Trophoblast cell (in vitro differentiated cells and primary cell): ENCODE measurements around the gene CLDN9.

ENCODE experiments used
- DNase-seq, 2 donors: peaks; one replicate each; pipeline ENCODE4 v3.0.0-alpha.2; 2016
- H2AFZ ChIP-seq: 2 replicates; pipeline ENCODE4 v1.6.1; 2013; ENCODE audit warnings: low read length, moderate library complexity, mild to moderate bottlenecking; ENCODE audit not compliant: insufficient read depth, poor library complexity
- H2AK5ac ChIP-seq: 2 replicates; pipeline ENCODE4 v1.6.1; 2013; ENCODE audit warnings: mild to moderate bottlenecking, low read length
- H2BK120ac ChIP-seq: 2 replicates; pipeline ENCODE4 v1.6.1; 2013; ENCODE audit warnings: low read length, mild to moderate bottlenecking, moderate library complexity; ENCODE audit not compliant: insufficient read depth, poor library complexity
- H2BK12ac ChIP-seq: 2 replicates; pipeline ENCODE4 v1.6.1; 2013; ENCODE audit warnings: mild to moderate bottlenecking, low read length, moderate library complexity
- H2BK5ac ChIP-seq: 2 replicates; pipeline ENCODE4 v1.6.1; 2013; ENCODE audit warnings: low read length, low read depth, moderate library complexity, mild to moderate bottlenecking; ENCODE audit not compliant: poor library complexity
- H3K14ac ChIP-seq: 2 replicates; pipeline ENCODE4 v1.6.1; 2013; ENCODE audit warnings: mild to moderate bottlenecking, low read length
- H3K18ac ChIP-seq: 2 replicates; pipeline ENCODE4 v1.6.1; 2013; ENCODE audit warnings: mild to moderate bottlenecking, low read length
- H3K23ac ChIP-seq: 2 replicates; pipeline ENCODE4 v1.6.1; 2013; ENCODE audit warnings: low read length
- H3K27ac ChIP-seq: 2 replicates; pipeline ENCODE4 v1.5.1; 2013; ENCODE audit warnings: low read depth, mild to moderate bottlenecking, inconsistent platforms, low read length, moderate library complexity
- H3K27me3 ChIP-seq: 2 replicates; pipeline ENCODE4 v1.6.1; 2013; ENCODE audit warnings: inconsistent platforms, mild to moderate bottlenecking, low read length, moderate library complexity; ENCODE audit not compliant: insufficient read depth
- H3K36me3 ChIP-seq, 2 experiments: 1 replicate in 1 of 2; 2 replicates in 1 of 2; pipeline ENCODE4 v1.6.1; 2013; ENCODE audit warnings: low read length in 2 of 2, mild to moderate bottlenecking in 2 of 2, moderate library complexity in 1 of 2; ENCODE audit not compliant: insufficient read depth in 2 of 2, control insufficient read depth in 1 of 2
- H3K4ac ChIP-seq: 2 replicates; pipeline ENCODE4 v1.6.1; 2013; ENCODE audit warnings: low read depth, mild to moderate bottlenecking, low read length, moderate library complexity
- H3K4me1 ChIP-seq, 2 experiments: 1 replicate in 1 of 2; 2 replicates in 1 of 2; pipeline ENCODE4 v1.6.1; 2013; ENCODE audit warnings: low read length in 2 of 2, mild to moderate bottlenecking in 2 of 2, moderate library complexity in 1 of 2; ENCODE audit not compliant: insufficient read depth in 2 of 2, control insufficient read depth in 1 of 2
- H3K4me2 ChIP-seq: 2 replicates; pipeline ENCODE4 v1.6.1; 2013; ENCODE audit warnings: inconsistent platforms, mild to moderate bottlenecking, low read length, moderate library complexity
- H3K4me3 ChIP-seq: 2 replicates; pipeline ENCODE4 v1.5.1; 2013; ENCODE audit warnings: mild to moderate bottlenecking, low read depth, low read length, inconsistent platforms
- H3K79me1 ChIP-seq: one replicate; pipeline ENCODE4 v1.6.1; 2013; ENCODE audit warnings: low read length
- H3K79me2 ChIP-seq: 2 replicates; pipeline ENCODE4 v1.6.1; 2013; ENCODE audit warnings: low read length, mild to moderate bottlenecking; ENCODE audit not compliant: control insufficient read depth, insufficient read depth, poor library complexity
- H3K9ac ChIP-seq: 2 replicates; pipeline ENCODE4 v1.6.1; 2013; ENCODE audit warnings: mild to moderate bottlenecking, low read length
- H3K9me3 ChIP-seq: 2 replicates; pipeline ENCODE4 v1.6.1; 2013; ENCODE audit warnings: low read depth, mild to moderate bottlenecking, control low read depth, inconsistent platforms, low read length; ENCODE audit not compliant: insufficient read depth
- H4K12ac ChIP-seq: 2 replicates; pipeline ENCODE4 v1.6.1; 2013; ENCODE audit warnings: low read depth, mild to moderate bottlenecking, low read length, moderate library complexity
- H4K8ac ChIP-seq: 2 replicates; pipeline ENCODE4 v1.6.1; 2013; ENCODE audit warnings: low read depth, mild to moderate bottlenecking, low read length, moderate library complexity
- H4K91ac ChIP-seq: one replicate; pipeline ENCODE4 v1.6.1; 2013; ENCODE audit warnings: low read depth, mild to moderate bottlenecking, low read length, moderate library complexity
- WGBS: extraction: QIAGEN DNeasy Blood & Tissue Kit; methylation state at CpG from one replicate; pipeline ENCODE4 v1.1.7; 2013; ENCODE audit warnings: missing lambda C conversion rate; ENCODE audit not compliant: insufficient read length, insufficient coverage; ENCODE audit errors: extremely low coverage; 5-methylcytosine and 5-hydroxymethylcytosine counted together

Gene CLDN9

DNA sequence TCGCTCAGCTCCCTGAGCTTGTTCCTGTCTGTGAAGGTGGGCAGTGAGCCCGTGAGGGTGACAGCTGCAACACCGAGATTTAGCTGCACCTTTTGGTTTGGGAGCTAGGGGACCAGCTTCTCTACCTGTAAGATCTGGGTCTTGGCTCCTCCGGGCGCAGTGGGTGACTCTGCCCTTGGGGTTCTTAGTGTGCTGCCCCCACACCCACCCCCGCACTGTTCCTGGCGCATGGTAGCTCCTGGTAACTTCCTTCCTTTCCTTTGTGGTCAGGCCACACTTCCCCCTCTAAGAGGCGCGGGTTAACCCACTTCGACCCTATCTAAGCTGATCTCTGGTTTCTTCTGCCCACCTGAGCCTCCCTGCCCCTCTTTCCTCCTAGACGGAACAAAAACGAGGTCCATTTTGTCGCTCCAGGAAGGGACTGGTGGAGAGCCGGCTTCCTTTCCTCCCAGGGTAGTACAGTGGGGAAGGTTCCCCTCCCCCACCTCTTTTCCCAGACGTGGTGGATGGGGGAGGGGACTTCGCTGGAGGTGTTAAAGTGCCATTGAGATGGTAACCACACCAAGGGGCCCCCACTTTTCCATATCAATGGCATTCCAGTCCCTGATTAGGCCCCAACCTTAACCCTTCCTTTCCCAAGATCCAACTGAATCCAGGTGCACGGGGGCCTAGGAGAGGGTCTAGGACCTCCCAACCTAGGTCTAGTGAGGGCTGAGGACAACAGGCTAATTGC is 4.6 kb upstream of the CLDN9 start:
- Histone ChIP-seq H4K91ac (peak overlapping the region; percentile 98), H2AK5ac (peak overlapping the region; percentile 89), H2BK12ac (peak overlapping the region; percentile 85), H3K14ac (peak overlapping the region; percentile 78), H3K23ac (no peak overlapping the region), H3K4me3 (no peak overlapping the region), H3K9me3 (no peaks in the 10 kb centered on the region), H3K4me2 (peak overlapping the region; percentile 45), H3K9ac (no peak overlapping the region), H3K36me3 (no peaks in the 10 kb centered on the region), H3K4ac (peak overlapping the region; percentile 35), H4K12ac (peak overlapping the region; percentile 38), H3K18ac (peak overlapping the region; percentile 89), H3K79me1 (peaks cover 45% of the 10 kb centered on the region), H3K27ac (peak overlapping the region; percentile 100), H2AFZ (peak overlapping the region; percentile 50), H2BK120ac (peak overlapping the region; percentile 87), H3K4me1 (peaks cover 40 to 59% of the 10 kb centered on the region in 2 experiments), H4K8ac (peak overlapping the region; percentile 72), H3K27me3 (no peaks in the 10 kb centered on the region), H3K79me2 (peaks cover 9% of the 10 kb centered on the region), H2BK5ac (peak overlapping the region; percentile 98)
- no CpG with 5 or more reads among the region's 17 CpGs for WGBS
- DNase-seq = no peak

DNA sequence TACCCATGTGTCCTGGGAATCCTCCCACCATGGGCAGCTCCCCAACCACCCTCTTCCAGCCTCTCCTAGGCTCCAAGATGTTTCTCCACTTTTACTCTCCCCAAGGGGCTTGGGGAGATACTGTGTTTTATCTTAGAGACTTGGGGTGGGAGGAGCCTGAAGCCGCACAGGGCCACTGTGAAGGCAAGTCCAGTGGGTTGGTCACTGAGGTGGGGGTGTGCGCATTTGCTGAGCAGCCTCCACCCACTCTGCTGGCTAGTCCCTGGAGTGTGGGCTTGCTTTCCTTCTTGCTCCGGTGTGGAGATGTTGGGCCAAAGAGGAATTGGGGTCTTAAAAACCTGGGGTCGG is 4.1 kb upstream of the CLDN9 start:
- Histone ChIP-seq H4K91ac (peak overlapping the region; percentile 98), H2AK5ac (peak overlapping the region; percentile 89), H2BK120ac (peak overlapping the region; percentile 87), H3K23ac (no peak overlapping the region), H3K18ac (peak overlapping the region; percentile 89), H3K79me1 (peaks cover 45% of the 10 kb centered on the region), H4K8ac (peak overlapping the region; percentile 72), H3K36me3 (no peaks in the 10 kb centered on the region), H3K4ac (peak overlapping the region; percentile 35), H3K9ac (no peak overlapping the region), H3K4me1 (peaks cover 46 to 65% of the 10 kb centered on the region in 2 experiments), H2BK12ac (peak overlapping the region; percentile 85), H3K9me3 (no peaks in the 10 kb centered on the region), H3K79me2 (peaks cover 9% of the 10 kb centered on the region), H3K14ac (peak overlapping the region; percentile 78), H2BK5ac (peak overlapping the region; percentile 98), H3K27ac (peak overlapping the region; percentile 100), H2AFZ (peak overlapping the region; percentile 10), H3K4me2 (peak overlapping the region; percentile 45), H4K12ac (peak overlapping the region; percentile 54), H3K4me3 (no peak overlapping the region), H3K27me3 (no peaks in the 10 kb centered on the region)
- DNase-seq = no peak
- WGBS = no CpG with 5 or more reads among the region's 4 CpGs

DNA sequence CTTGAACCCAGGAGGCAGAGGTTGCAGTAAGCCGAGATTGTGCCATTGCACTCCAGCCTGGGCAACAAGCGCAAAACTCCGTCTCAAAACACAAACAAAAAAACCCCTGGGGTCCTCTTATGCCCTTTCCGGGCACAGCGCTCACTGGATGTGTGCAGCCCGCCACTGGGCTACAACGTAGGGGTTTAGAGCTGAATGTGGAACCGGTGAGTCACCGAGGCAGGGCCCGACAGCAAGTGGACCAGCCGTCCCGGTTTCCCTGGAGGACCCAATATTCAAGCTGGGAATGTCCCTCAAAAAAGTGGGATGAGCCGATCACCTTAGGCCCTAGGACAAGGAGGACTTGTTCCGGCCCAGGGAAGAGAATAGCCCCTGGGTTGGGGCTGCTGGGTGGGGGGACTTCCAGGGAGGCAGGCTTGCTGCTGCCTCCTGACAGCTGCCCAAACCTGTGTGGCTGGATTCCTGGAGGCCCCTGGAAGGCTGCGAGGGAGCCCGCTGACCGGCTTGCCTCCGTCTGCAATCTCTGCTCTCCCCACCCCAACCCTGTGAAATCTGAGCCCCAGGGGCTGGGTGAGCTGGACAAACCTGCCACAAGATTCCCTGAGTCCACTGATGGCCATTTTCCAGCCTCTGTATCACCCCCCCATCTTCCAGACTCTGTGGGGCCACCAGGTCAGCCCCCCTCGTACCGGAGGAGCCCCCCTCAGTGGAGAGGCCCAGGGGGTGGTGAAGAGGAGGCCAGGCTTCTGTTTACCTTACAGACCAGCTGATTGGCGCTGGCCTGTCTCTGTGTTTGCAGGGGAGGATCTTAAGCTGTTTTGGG is 2.9 kb upstream of the CLDN9 start:
- Histone ChIP-seq H3K9ac (no peak overlapping the region), H3K4me3 (no peak overlapping the region), H3K18ac (peak overlapping the region; percentile 73), H3K4ac (peak overlapping the region; percentile 41), H3K79me1 (peaks cover 45% of the 10 kb centered on the region), H3K79me2 (peaks cover 9% of the 10 kb centered on the region), H3K23ac (no peak overlapping the region), H3K14ac (peak overlapping the region; percentile 94), H4K12ac (no peak overlapping the region), H3K4me1 (peaks cover 54 to 73% of the 10 kb centered on the region in 2 experiments), H2AFZ (no peak overlapping the region), H3K27me3 (no peaks in the 10 kb centered on the region), H3K4me2 (peak overlapping the region; percentile 67), H2AK5ac (peak overlapping the region; percentile 49), H2BK120ac (peak overlapping the region; percentile 87), H3K9me3 (no peaks in the 10 kb centered on the region), H2BK12ac (peak overlapping the region; percentile 80), H2BK5ac (peak overlapping the region; percentile 98), H3K27ac (peak overlapping the region; percentile 100), H3K36me3 (peaks cover 7% of the 10 kb centered on the region in 2 experiments), H4K8ac (peak overlapping the region; percentile 90), H4K91ac (peak overlapping the region; percentile 98)
- no CpG with 5 or more reads among the region's 21 CpGs for WGBS
- DNase-seq = peak; percentile 96 to 98

DNA sequence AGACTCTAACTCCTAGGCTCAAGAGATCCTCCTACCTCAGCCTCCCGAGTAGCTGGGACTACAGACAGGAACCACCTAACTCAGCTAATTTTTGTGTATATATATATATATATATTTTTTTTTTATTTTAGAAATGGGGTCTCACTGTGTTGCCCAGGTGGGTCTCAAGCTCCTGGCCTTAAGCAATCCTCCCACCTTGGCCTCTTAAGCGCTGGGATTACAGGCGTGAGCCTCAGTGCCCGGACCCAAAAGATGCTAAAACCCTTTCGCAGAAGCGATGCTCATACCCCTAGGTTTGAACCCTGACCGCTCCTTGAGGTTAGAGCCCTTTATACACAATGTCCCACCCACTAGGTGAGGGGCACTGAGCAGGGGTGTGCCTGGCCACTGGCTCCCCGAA is 2.2 kb upstream of the CLDN9 start:
- no peak for DNase-seq
- Histone ChIP-seq H3K14ac (peak overlapping the region; percentile 71), H2AFZ (no peak overlapping the region), H3K36me3 (peaks cover 14 to 15% of the 10 kb centered on the region in 2 experiments), H3K18ac (peak overlapping the region; percentile 55), H2BK120ac (peak overlapping the region; percentile 77), H3K79me1 (peaks cover 45% of the 10 kb centered on the region), H3K27ac (peak overlapping the region; percentile 94), H4K12ac (no peak overlapping the region), H3K23ac (no peak overlapping the region), H3K4ac (peak overlapping the region; percentile 25), H3K9ac (no peak overlapping the region), H4K8ac (peak overlapping the region; percentile 8), H3K4me3 (no peak overlapping the region), H2AK5ac (peak overlapping the region; percentile 93), H3K4me1 (peaks cover 56 to 76% of the 10 kb centered on the region in 2 experiments), H2BK5ac (peak overlapping the region; percentile 84), H2BK12ac (peak overlapping the region; percentile 98), H3K27me3 (no peaks in the 10 kb centered on the region), H4K91ac (peak overlapping the region; percentile 86), H3K9me3 (no peaks in the 10 kb centered on the region), H3K79me2 (peaks cover 9% of the 10 kb centered on the region), H3K4me2 (peak overlapping the region; percentile 51)
- WGBS = no CpG with 5 or more reads among the region's 8 CpGs
